ENCODE results near the gene INTS1.

The INTS1 gene

GRCh38 chr7:1484569-1484968 is 19.6 kb downstream of the INTS1 start:
- DNase-seq, result no peak

DNA sequence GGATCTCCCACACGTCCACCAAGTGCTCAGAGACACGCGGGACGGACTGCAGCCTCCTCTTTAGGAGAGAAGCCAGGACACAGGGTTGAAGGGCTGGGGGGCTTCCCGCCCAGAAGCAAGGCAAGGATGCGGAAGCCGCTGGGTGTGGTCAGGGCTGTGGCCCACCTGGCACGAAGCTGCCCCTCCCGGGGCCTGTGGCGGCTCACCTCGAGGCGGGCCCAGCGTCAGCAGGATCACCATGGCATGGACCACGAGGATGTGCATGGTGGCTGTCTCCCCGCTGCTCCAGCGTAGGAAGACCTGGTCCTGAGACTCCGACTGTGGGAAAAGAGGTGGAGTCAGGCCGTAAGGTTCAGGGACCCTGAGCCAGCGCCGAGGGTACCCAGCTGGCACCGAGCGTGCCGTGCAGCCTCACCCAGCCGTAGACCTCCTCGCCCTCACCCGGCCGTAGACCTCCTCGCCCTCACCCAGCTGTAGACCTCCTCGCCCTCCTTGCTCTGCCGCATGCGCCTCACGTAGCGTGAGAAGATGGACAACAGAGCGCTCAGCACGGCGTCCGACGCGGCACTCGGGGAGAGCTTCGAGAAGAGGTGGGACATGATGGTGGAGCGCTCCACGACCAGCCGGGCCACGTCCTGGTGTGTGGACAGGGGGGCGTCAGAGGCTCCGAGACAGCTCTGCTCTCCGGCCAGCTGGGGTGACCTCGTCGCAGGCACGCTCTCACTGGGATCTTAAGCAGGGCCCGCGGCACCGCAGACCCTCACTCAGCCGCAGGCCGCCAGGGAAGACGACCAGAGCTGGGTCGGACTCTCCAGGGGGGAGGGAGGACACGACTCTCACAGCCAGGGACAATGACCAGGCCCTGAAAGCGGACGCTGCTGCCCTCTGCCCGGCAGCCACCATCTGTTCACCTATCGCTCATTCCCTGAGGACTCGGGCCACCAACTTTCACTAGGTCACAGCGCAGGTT is 20.4 kb downstream of the INTS1 start:
- no peak for DNase-seq

DNA sequence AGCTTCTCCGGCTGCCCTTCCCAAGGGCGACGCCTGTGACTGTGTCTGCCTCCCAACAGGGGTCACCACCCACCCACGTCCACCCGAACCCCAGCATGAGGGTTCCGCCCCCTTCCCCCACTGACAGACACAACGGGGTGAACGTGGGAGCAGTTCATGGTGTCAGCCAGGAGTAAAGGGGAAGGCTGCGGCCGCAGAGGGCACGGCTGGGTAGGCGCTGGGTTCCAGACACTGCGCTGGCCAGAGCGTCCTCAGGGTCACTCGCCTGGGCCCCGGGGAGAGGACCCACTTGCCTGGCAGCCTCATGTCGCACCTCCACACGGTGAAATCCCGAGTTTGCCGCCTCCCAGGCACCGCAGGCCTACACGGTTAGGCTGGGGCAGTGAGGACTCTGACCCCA is 21.1 kb downstream of the INTS1 start:
- DNase-seq, result no peak

GRCh38 chr7:1481300-1481699 is 22.9 kb downstream of the INTS1 start:
- no peak for DNase-seq

DNA sequence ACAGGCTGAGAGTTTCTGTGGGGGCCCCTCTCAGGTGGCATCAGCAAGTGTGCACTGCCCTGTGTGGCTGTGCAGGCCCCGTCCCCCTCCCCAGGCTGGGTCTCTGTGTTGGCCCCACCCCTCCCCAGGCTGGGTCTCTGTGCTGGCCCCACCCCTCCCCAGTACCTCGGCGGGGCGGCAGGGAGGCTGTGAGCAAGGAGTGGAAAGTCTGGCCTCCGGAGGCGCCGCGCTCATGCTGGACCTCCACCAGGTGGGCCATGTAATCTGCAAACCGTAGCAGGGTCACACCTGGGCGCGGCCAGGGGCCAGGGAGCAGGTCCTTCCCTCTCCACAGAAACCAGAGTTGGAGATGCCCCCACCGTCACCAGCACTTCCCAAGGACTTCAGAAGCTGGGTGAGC is 23.5 kb downstream of the INTS1 start:
- no peak for DNase-seq

GRCh38 chr7:1479287-1479686 is 24.9 kb downstream of the INTS1 start:
- no peak for DNase-seq

GRCh38 chr7:1478480-1478879 is 25.7 kb downstream of the INTS1 start:
- DNase-seq, result no peak

DNA sequence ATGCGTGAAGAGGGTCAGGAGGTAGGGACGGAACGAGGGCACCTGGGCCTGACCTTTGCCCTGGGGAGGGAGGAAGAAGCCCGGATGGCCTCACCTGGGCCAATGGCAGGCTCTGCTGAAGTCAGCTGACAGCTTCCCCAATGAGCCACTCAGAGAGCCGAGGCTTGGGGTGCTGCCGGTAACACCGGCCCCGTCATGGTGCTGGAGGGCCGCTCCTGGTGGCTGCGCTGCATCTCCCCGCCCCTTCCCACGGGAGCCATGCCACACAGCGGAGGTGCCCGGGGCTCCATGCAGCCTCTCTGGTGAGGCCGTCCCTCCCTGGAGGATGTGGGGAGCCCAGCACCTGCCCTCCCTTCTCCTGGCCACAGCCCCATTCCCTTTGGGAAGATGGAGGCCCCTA is 27.3 kb downstream of the INTS1 start:
- no peak for DNase-seq

DNA sequence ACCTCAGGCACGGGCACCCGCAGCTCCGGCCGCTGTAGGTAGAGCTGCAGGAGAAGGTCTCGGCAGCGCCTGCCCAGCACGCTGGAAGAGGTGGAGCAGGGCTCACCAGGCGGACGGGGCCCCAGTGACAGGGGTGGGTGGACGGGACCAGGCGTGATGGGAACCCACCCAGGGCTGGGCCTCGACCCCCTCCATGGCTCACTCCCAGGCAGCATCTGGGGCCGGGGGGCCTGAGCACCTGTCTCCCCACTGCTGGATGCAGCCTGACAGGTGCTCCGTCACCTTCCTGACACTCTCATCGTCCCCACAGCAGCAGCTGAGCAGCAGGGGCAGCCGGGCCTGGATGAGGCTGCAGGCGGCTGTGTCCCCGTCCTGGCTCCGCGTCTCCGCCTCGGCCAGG is 28.2 kb downstream of the INTS1 start:
- no peak for DNase-seq

DNA sequence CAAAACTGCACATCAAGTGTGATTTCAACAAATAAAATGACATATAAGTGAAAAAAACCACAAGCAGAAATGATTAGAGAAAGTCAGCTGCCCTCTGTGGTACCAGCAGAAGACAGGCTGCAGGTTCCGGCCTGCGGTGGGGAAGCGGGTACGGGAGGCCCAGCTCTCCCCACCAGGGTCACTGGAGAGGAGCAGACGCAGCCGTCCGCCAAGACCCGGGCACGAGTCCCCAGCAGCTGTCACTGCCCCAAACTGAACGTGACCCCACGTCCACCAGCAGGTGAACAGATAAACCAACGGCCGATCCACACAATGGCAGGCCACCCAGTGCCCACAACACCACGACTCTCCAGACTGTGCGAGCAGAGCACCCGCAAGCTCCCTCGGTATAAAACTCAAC is 28.8 kb downstream of the INTS1 start:
- no peak for DNase-seq

GRCh38 chr7:1474736-1475135 is 29.5 kb downstream of the INTS1 start:
- no peak for DNase-seq

DNA sequence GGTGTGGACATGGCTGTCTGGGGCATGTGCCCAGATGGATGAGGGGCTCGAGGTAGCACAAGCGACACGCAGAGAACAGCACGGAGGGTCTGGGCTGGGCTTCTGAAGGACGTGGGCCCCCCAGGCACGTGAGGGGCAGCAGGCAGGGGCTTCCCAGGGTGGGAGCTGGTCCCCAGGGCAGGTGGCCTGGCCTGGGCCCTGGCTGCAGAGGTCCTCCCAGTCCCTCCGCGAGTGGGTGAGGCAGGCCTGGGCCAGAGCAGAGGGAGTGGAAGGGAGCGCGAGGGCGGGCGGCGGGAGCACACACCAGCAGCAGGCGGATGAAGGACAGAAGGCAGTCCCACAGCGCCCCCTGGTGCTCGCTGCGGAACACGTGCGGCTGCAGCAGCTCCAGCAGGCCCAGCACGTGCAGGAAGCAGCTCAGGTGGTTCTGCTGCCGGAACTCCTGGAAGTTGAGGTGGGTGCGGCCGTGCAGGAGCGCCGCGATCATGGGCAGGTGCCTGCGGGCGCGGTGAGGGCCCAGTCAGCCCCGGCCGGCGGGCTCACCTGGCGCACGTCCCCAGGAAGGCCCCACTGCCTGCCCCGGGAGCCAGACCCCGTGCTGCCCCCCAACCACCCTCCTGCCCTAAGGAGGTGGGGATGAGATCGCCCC is 30.2 kb downstream of the INTS1 start:
- peak; percentile 81 for DNase-seq

GRCh38 chr7:1470901-1471300 is 33.3 kb downstream of the INTS1 start:
- no peak for DNase-seq

DNA sequence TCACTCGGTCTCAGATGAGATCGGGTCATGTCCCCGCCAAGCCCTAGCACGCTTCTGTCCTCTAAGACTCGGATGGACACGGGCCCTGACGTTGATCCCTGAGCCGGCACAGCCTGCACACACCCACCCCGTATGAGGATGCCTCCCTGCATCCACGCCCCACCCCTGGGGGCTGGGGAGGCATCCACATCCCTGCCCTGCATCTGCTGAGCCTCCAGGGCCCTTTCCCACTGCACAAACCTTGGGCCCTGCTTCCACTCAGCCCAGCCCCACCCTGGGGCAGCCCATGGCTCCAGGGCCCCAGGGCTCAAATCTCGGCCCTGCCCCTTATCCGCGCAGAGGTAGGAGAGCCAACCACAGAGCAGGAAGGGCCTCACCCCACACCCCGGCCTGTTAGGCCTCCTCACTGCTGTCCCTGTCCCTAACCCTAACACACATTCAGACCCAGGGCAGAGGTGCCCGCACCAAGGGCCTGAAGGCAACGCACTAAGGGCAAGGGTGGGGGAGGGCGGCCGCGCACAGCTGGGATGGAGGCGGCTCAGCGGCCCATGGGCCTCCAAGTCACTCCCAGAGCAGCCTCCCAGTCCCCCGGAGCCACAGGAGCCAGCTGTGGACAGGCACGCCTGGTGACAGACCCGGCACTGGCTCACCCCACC is 35.4 kb downstream of the INTS1 start:
- DNase-seq, result no peak

- DNase-seq, result no peak
Observed at GRCh38 chr7:1468203-1468602, 36.0 kb downstream of the INTS1 start.

DNA sequence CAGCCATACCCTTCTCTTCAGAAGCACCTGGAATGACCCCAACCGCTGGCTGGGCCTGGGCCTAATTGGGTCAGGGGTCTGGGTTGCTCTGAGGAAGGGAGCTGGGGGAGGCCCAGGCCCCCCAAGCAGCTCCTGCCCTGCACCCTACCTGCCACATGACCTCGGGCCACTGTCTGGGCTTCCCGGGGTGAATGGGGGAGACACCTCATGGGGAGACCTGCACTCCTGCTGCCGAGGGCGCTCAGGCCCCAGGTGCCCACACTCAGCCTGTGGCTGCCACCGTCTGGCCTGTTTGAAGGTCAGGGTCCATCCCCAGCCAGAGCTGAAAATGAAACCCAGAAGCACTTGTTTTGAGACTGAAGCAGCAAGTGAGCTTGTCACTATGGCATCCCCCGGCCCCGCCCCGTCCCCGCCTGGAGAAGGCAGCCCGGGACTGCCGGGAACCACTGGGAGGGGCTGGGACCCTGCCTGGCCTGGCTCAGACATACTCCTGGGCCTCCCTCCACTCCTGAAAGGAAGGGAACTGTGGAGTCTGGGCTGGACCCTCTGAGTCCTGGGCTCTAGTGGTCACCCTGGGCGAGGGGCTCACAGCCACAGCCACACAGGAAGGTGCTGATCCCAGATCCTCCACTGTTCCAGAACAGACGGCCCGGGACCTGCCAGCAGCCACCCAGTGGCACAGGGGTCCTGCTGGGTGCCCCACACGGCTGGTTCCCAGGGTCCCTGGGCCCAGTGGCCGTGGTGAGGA is 37.5 kb downstream of the INTS1 start:
- DNase-seq, result no peak

DNA sequence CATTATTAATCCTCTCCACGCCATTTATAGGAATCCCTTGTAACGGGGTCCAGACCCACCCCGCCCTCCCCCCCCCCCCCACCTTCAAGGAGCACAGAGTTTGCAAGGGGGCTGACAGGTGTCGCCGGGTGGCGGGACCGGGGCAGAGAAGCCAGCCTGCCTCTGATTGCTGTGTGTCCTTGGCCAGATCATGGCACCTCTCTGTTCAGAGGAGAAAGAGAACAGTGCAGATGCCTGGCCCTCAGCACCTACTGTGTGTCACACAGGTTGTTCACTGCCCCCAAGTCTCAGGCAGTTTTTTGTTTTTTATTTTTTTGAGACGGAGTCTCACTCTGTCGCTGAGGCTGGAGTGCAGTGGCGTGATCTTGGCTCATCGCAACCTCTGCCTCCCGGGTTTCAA is 39.5 kb downstream of the INTS1 start:
- DNase-seq, result no peak

- no peak for DNase-seq
Observed at GRCh38 chr7:1463676-1464223, 40.4 kb downstream of the INTS1 start.

- DNase-seq, result no peak
Observed at GRCh38 chr7:1461646-1462375, 42.4 kb downstream of the INTS1 start.

DNA sequence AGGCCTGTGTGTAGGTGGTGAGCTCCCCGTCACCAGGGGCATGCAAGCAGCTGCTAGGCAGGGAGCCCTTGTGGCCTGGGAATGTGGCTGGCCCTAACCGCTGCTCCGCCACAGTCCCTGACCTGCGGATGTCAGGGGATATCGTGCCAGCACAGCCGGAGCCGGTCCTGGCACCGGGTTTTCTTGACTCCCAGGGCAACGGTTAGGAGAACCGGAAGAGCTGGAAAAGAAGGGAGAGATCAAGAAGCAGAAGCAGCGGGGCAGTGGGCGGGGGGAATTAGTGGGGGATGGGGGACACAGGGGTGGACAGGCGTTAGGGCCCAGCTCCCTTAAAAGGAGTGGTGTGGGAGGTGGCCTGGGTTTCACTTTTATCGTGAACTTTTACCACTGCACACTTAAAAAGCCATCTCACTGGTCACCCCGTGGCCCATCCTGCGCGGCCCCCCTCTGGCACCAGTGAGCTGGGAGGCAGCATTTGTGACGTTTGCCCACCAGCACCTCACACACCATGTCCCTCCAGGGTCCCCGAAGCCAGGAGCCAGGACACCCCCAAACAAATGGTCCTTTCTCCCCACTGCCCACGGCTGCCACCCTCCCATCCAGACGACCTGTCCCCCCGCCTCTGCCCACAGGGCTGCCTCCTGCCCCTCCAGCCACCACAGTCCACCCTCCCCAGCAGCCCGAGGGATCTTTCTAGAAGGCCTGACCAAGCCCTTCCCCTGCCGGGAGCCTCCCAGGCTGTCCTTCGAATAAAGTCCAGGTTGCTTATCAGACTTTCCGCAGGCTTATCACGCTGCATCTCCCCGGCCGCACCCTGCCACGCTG is 43.2 kb downstream of the INTS1 start:
- no peak for DNase-seq
